Measurements from ENCODE around the gene FCAMR. TPM values are rescaled to one million over a fixed set of nuclear protein-coding genes. Genes with fewer than 3 reads are reported as not detected.

The FCAMR gene
- polyA plus RNA-seq, 1 donor (not counting 4 experiments of a cell fraction or from before 2014, with no cell fraction given) = not detected

- H4K20me1 ChIP-seq (ENCODE audit: control insufficient read depth, extremely low read depth, insufficient read depth, low read length) = no peaks in the 10 kb centered on the region
- no peak for DNase-seq (ENCODE audit: low read depth, low spot score)
- H3K79me2 ChIP-seq (ENCODE audit: control insufficient read depth, insufficient read depth, low read length) = no peaks in the 10 kb centered on the region
- no peaks in the 10 kb centered on the region for H3K9me3 ChIP-seq (ENCODE audit: control insufficient read depth, low read depth, low read length)
- no peak for FAIRE-seq
- TF ChIP-seq EZH2 (IDR thresholded peaks at IDR 0.05; ENCODE audit: low read length) = no peak
- TF ChIP-seq, protein P1, sequence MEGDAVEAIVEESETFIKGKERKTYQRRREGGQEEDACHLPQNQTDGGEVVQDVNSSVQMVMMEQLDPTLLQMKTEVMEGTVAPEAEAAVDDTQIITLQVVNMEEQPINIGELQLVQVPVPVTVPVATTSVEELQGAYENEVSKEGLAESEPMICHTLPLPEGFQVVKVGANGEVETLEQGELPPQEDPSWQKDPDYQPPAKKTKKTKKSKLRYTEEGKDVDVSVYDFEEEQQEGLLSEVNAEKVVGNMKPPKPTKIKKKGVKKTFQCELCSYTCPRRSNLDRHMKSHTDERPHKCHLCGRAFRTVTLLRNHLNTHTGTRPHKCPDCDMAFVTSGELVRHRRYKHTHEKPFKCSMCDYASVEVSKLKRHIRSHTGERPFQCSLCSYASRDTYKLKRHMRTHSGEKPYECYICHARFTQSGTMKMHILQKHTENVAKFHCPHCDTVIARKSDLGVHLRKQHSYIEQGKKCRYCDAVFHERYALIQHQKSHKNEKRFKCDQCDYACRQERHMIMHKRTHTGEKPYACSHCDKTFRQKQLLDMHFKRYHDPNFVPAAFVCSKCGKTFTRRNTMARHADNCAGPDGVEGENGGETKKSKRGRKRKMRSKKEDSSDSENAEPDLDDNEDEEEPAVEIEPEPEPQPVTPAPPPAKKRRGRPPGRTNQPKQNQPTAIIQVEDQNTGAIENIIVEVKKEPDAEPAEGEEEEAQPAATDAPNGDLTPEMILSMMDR (optimal IDR thresholded peaks at IDR 0.05 in 1 of 3, IDR thresholded peaks at IDR 0.05 in 1 of 3, conservative IDR thresholded peaks at IDR 0.05 in 1 of 3; ENCODE audit: extremely low read depth in 1 of 3, insufficient read depth in 2 of 3, low read length in 3 of 3) = no peak
- H3K36me3 ChIP-seq (ENCODE audit: control insufficient read depth in 2 of 2, extremely low read depth in 1 of 2, insufficient read depth in 2 of 2, low read length in 2 of 2) = no peaks in the 10 kb centered on the region
- no peak overlapping the region for H2AFZ ChIP-seq (ENCODE audit: control insufficient read depth, low read length)
- H3K4me1 ChIP-seq (ENCODE audit: control insufficient read depth, extremely low read depth, insufficient read depth, low read length) = no peaks in the 10 kb centered on the region
- no peak overlapping the region for H3K27ac ChIP-seq (ENCODE audit: control insufficient read depth, insufficient read depth, low read length)
- H3K27me3 ChIP-seq (ENCODE audit: control insufficient read depth, extremely low read depth, insufficient read depth, low read length) = peaks cover 5% of the 10 kb centered on the region
- no peaks in the 10 kb centered on the region for H3K9me1 ChIP-seq (ENCODE audit: control insufficient read depth, extremely low read depth, insufficient read depth, low read length)
- no peak overlapping the region for H3K4me2 ChIP-seq (ENCODE audit: control insufficient read depth, extremely low read depth, insufficient read depth, low read depth, low read length)
- no peak overlapping the region for H3K9ac ChIP-seq (ENCODE audit: control insufficient read depth, extremely low read depth, insufficient read depth, low read length)
- no peak overlapping the region for H3K4me3 ChIP-seq (ENCODE audit: control insufficient read depth in 2 of 3, extremely low read depth in 1 of 3, insufficient read depth in 2 of 3, low read depth in 1 of 3, low read length in 3 of 3)
- dilution Hi-C loops (cut with MboI; ENCODE audit: extremely low pct_ligation_motif_present, low sequenced_read_pairs) = loop anchor here (25.0 kb wide), 1 partner anchor 213 kb away; the partner anchor contains the start of genes IL10 and IL19
These were observed 5.0 kb upstream of the FCAMR start for GRCh38 chr1:206975306-206975705.

DNA sequence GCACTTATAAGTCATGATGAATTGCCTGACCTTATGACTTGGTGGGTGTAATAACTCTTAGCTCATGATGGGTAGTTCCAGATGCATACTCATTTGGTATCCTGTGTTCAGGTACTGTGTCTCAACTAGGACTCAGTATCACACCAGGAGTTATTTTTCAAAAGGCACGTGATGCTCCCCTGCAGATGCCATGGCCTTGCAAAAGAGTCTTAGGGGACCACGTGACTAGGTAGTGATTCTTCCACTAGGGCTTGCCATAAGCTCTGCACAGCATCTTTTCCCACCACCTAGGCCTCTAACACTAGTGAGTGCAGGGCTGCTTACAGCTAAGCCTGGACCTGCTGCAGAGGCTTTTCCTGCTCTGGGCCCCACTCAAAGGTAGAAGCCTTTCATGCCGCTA, 3.9 kb upstream of the FCAMR start:
- Histone ChIP-seq H4K20me1 (ENCODE audit: control insufficient read depth, extremely low read depth, insufficient read depth, low read length) (no peaks in the 10 kb centered on the region), H3K79me2 (ENCODE audit: control insufficient read depth, insufficient read depth, low read length) (no peaks in the 10 kb centered on the region), H3K4me2 (ENCODE audit: control insufficient read depth, extremely low read depth, insufficient read depth, low read depth, low read length) (no peak overlapping the region), H3K27me3 (ENCODE audit: control insufficient read depth, extremely low read depth, insufficient read depth, low read length) (peaks cover 15% of the 10 kb centered on the region), H3K4me1 (ENCODE audit: control insufficient read depth, extremely low read depth, insufficient read depth, low read length) (no peaks in the 10 kb centered on the region), H3K27ac (ENCODE audit: control insufficient read depth, insufficient read depth, low read length) (no peak overlapping the region), H3K4me3 (ENCODE audit: control insufficient read depth in 2 of 3, extremely low read depth in 1 of 3, insufficient read depth in 2 of 3, low read depth in 1 of 3, low read length in 3 of 3) (no peak overlapping the region), H3K9ac (ENCODE audit: control insufficient read depth, extremely low read depth, insufficient read depth, low read length) (no peak overlapping the region), H3K36me3 (ENCODE audit: control insufficient read depth in 2 of 2, extremely low read depth in 1 of 2, insufficient read depth in 2 of 2, low read length in 2 of 2) (no peaks in the 10 kb centered on the region), H3K9me1 (ENCODE audit: control insufficient read depth, extremely low read depth, insufficient read depth, low read length) (no peaks in the 10 kb centered on the region), H2AFZ (ENCODE audit: control insufficient read depth, low read length) (no peak overlapping the region), H3K9me3 (ENCODE audit: control insufficient read depth, low read depth, low read length) (no peaks in the 10 kb centered on the region)
- TF ChIP-seq, protein P1 (optimal IDR thresholded peaks at IDR 0.05 in 1 of 3, IDR thresholded peaks at IDR 0.05 in 1 of 3, conservative IDR thresholded peaks at IDR 0.05 in 1 of 3; ENCODE audit: extremely low read depth in 1 of 3, insufficient read depth in 2 of 3, low read length in 3 of 3) = no peak
- TF ChIP-seq EZH2 (IDR thresholded peaks at IDR 0.05; ENCODE audit: low read length) = no peak
- DNase-seq (ENCODE audit: low read depth, low spot score) (no peak), FAIRE-seq (no peak)
- dilution Hi-C loops (cut with MboI; ENCODE audit: extremely low pct_ligation_motif_present, low sequenced_read_pairs) = no loop called here

Measured in keratinocyte (primary cell).